Neural cell (in vitro differentiated cells): ENCODE measurements around the gene MYEOV.

Source experiments
- CTCF ChIP-seq: fragments of 450-650 bp; IDR thresholded peaks from 2 replicates; pipeline ENCODE4 v1.5.1; 2014; ENCODE audit warnings: antibody characterized with exemption, mild to moderate bottlenecking, moderate library complexity; ENCODE audit not compliant: poor library complexity, severe bottlenecking
- EZH2 ChIP-seq: fragments of 200-600, 300-800 bp; shearing (Covaris generic), sonication (generic); IDR thresholded peaks from 2 replicates; pipeline ENCODE4 v1.6.1; 2014; ENCODE audit warnings: antibody characterized with exemption, low read length, borderline replicate concordance, mild to moderate bottlenecking; ENCODE audit not compliant: insufficient read depth, poor library complexity, severe bottlenecking
- POLR2AphosphoS5 ChIP-seq: IDR thresholded peaks from 2 replicates; pipeline ENCODE4 v1.6.1; 2012
- RAD21 ChIP-seq: fragments of 450-650 bp; conservative IDR thresholded peaks from 2 replicates; pipeline ENCODE4 v1.6.1; 2014; ENCODE audit warnings: antibody characterized with exemption, mild to moderate bottlenecking, moderate library complexity
- SMC3 ChIP-seq: fragments of 450-650 bp; conservative IDR thresholded peaks from 2 replicates; pipeline ENCODE4 v1.6.1; 2014; ENCODE audit warnings: antibody characterized with exemption, mild to moderate bottlenecking, moderate library complexity; ENCODE audit not compliant: poor library complexity
- TAF1 ChIP-seq: IDR thresholded peaks from 2 replicates; pipeline ENCODE4 v1.6.1; 2012; ENCODE audit warnings: low read depth

GRCh38 chr11:69276165-69276564 is 17.8 kb upstream of the MYEOV start:
- no peak for TF ChIP-seq RAD21
- no peak for TF ChIP-seq CTCF
- no peak for TF ChIP-seq SMC3
- TF ChIP-seq POLR2AphosphoS5, result no peak
- TF ChIP-seq EZH2, result no peak
- no peak for TF ChIP-seq TAF1
